ENCODE measurements around the gene MTFMT.

DNA sequence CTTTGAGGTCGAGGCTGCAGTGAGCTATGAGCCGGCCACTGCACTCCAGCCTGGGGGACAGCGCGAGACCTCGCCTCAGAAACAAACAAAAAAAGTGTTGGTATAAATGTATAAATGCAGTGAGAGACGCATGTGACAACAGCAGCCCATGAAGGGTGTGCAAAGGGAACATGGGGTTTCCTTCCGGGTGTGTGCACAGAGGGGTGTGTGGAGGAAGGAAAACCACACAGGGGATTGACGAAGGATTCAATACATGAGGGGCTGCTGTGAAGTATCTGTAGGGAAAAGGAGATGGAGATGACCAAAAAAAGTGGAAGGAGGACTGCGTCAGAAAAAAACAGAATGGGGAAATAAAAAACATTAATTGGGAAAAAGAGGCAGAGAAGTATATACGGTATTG is 1.1 kb downstream of the MTFMT start:
- TF ChIP-seq RAD21 (CRISPR knock-in tag; IDR thresholded peaks at IDR 0.05), result no peak
- TF ChIP-seq, protein P1, sequence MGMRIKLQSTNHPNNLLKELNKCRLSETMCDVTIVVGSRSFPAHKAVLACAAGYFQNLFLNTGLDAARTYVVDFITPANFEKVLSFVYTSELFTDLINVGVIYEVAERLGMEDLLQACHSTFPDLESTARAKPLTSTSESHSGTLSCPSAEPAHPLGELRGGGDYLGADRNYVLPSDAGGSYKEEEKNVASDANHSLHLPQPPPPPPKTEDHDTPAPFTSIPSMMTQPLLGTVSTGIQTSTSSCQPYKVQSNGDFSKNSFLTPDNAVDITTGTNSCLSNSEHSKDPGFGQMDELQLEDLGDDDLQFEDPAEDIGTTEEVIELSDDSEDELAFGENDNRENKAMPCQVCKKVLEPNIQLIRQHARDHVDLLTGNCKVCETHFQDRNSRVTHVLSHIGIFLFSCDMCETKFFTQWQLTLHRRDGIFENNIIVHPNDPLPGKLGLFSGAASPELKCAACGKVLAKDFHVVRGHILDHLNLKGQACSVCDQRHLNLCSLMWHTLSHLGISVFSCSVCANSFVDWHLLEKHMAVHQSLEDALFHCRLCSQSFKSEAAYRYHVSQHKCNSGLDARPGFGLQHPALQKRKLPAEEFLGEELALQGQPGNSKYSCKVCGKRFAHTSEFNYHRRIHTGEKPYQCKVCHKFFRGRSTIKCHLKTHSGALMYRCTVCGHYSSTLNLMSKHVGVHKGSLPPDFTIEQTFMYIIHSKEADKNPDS (CRISPR knock-in tag; IDR thresholded peaks at IDR 0.05), result no peak
- no peak for TF ChIP-seq EZH2 (conservative IDR thresholded peaks at IDR 0.05; ENCODE audit: low read depth, low read length)
- no peak for TF ChIP-seq POLR2A (IDR thresholded peaks at IDR 0.05; ENCODE audit: insufficient read depth in 1 of 2, low read depth in 2 of 2, low read length in 2 of 2)
- TF ChIP-seq, protein P2, sequence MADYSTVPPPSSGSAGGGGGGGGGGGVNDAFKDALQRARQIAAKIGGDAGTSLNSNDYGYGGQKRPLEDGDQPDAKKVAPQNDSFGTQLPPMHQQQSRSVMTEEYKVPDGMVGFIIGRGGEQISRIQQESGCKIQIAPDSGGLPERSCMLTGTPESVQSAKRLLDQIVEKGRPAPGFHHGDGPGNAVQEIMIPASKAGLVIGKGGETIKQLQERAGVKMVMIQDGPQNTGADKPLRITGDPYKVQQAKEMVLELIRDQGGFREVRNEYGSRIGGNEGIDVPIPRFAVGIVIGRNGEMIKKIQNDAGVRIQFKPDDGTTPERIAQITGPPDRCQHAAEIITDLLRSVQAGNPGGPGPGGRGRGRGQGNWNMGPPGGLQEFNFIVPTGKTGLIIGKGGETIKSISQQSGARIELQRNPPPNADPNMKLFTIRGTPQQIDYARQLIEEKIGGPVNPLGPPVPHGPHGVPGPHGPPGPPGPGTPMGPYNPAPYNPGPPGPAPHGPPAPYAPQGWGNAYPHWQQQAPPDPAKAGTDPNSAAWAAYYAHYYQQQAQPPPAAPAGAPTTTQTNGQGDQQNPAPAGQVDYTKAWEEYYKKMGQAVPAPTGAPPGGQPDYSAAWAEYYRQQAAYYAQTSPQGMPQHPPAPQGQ (CRISPR knock-in tag; IDR thresholded peaks at IDR 0.05; ENCODE audit: borderline replicate concordance), result no peak
- no peak for TF ChIP-seq ZNF17 (CRISPR knock-in tag; IDR thresholded peaks at IDR 0.05)
- TF ChIP-seq, protein P3, sequence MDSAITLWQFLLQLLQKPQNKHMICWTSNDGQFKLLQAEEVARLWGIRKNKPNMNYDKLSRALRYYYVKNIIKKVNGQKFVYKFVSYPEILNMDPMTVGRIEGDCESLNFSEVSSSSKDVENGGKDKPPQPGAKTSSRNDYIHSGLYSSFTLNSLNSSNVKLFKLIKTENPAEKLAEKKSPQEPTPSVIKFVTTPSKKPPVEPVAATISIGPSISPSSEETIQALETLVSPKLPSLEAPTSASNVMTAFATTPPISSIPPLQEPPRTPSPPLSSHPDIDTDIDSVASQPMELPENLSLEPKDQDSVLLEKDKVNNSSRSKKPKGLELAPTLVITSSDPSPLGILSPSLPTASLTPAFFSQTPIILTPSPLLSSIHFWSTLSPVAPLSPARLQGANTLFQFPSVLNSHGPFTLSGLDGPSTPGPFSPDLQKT (CRISPR knock-in tag; IDR thresholded peaks at IDR 0.05; ENCODE audit: borderline replicate concordance), result no peak
- TF ChIP-seq SETDB1 (CRISPR knock-in tag; IDR thresholded peaks at IDR 0.05; ENCODE audit: borderline replicate concordance), result no peak
- no peak for TF ChIP-seq HOXA3 (CRISPR knock-in tag; IDR thresholded peaks at IDR 0.05)
- no peak for TF ChIP-seq POLR2AphosphoS5 (IDR thresholded peaks at IDR 0.05; ENCODE audit: low read depth, low read length)
- TF ChIP-seq KDM1A (CRISPR knock-in tag; IDR thresholded peaks at IDR 0.05), result no peak
- TF ChIP-seq, protein P4, sequence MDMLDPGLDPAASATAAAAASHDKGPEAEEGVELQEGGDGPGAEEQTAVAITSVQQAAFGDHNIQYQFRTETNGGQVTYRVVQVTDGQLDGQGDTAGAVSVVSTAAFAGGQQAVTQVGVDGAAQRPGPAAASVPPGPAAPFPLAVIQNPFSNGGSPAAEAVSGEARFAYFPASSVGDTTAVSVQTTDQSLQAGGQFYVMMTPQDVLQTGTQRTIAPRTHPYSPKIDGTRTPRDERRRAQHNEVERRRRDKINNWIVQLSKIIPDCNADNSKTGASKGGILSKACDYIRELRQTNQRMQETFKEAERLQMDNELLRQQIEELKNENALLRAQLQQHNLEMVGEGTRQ (IDR thresholded peaks at IDR 0.05; ENCODE audit: low read depth, low read length), result no peak
- TF ChIP-seq, protein P4 (CRISPR knock-in tag; IDR thresholded peaks at IDR 0.05; ENCODE audit: borderline replicate concordance), result no peak
